Activated T-helper 1 cell treated with anti-CD3 and anti-CD28 coated beads, Interleukin-12 subunit alpha, Interleukin-12 subunit beta, Interleukin-2, Interleukin-4 antibody, amounts not matched to agents 30 ng/mL and 10 ng/mL and 1 ng/mL, durations not matched to agents 14 hours and 24 hours and 36 hours (primary cell): ENCODE data around the gene ETV4. TPM values are rescaled to one million over a fixed set of nuclear protein-coding genes. Genes with fewer than 3 reads are reported as not detected.
A peak's percentile ranks its signal among the peaks of the same experiment; 100 is the strongest.

Experiments used
- DNase-seq: peaks from one replicate; pipeline ENCODE4 v3.0.0; 2021; ENCODE audit warnings: low spot score
- H3K27ac Mint-ChIP-seq: one replicate; pipeline ENCODE4 v1.8.0; 2021; ENCODE audit warnings: mild to moderate bottlenecking, mixed read lengths
- H3K27me3 Mint-ChIP-seq: one replicate; pipeline ENCODE4 v1.8.0; 2022; ENCODE audit warnings: mild to moderate bottlenecking, moderate library complexity, mixed read lengths; ENCODE audit not compliant: insufficient read depth
- H3K36me3 Mint-ChIP-seq: one replicate; pipeline ENCODE4 v1.8.0; 2021; ENCODE audit warnings: low read depth, mixed read lengths
- H3K4me1 Mint-ChIP-seq: one replicate; pipeline ENCODE4 v1.8.0; 2021; ENCODE audit warnings: low read depth, mixed read lengths
- H3K4me3 Mint-ChIP-seq: one replicate; pipeline ENCODE4 v1.8.0; 2021; ENCODE audit warnings: mild to moderate bottlenecking, moderate library complexity, mixed read lengths
- H3K9me3 Mint-ChIP-seq: one replicate; pipeline ENCODE4 v1.8.0; 2021; ENCODE audit warnings: mixed read lengths
- intact Hi-C: fragments of 100-400 bp; cut with micrococcal nuclease; formaldehyde crosslinking; loops from one replicate; pipeline ENCODE4 v1.15.1; 2024
- total RNA-seq: library from RNA; stranded (reverse); gene quantifications from 2 replicates; pipeline ENCODE4 v1.2.3, GENCODE V29; 2022

Gene ETV4
- total RNA-seq, result 6.9 and 8.1 TPM in 2 replicates

DNA sequence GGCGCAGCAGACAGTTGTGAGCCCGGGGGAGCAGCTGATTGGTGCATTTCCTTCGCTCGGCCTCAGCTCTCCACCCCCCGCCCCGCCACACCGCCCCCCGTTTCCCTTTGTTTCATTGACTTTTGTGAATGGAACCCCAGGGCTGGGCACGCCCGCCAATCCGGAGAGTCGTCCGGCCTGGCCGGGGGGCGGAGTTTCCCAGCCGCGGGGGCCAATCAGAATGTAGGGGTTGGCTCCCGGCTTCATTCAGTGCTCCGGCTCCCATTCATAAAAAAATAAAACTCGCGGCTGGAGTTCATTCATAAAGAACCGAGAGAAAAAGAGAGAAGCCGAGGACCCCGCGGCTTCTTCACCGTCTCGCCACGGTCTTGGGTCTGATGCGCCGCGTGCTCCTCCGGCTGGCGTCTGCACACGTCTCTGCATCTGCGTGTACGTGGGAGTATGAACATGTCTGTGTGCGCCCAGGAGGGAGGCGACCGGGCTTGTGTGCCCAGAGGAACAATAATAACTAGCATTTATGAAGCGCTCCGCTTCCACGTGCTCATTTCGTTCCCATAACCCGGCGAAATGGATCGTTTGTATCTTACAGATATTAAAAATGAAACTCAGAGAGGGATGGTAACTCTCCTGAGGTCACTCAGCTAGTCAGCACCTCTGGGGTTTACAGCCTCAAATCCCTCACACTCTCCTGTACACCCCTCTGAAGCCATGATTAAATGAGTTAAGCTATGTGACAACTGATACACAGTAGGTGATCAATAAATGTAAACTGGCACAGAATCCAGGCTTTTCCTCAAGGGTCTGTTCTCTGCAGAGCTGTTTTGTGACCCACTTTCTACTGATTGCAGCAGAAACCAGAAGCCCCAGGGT is at the start of gene ETV4:
TSS of gene ETV4 (minus strand) at position 22 of the 870 bp plus-strand sequence. CDS start 723 bp downstream, outside the sequence.
- peak within 1 kb of the TSS; percentile 83 for H3K27ac Mint-ChIP-seq
- H3K27me3 Mint-ChIP-seq, result peaks cover 54% of the 10 kb centered on the region
- intact Hi-C loops, result loop anchor here (1.0 to 2.0 kb wide), 3 partner anchors 10 to 158 kb away; no protein-coding TSS in a partner anchor

DNA sequence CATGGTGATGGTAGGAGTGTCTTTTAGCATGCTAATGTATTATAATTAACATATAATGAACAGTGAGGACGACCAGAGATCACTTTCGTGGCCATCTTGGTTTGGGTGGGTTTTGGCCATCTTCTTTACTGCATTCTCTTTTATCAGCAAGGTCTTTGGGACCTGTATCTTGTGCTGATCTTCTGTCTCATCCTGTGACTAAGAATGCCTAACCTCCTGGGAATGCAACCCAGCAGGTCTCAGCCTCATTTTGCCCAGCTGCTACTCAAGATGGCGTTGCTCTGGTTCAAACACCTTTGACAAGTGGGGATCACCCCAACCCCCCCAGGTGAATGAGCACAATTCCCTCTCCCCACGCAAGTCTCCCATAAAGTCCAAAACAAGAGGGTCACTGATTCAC is 49.3 kb upstream of the ETV4 start:
- no peaks in the 10 kb centered on the region for H3K4me1 Mint-ChIP-seq
- DNase-seq, result no peak
- H3K27ac Mint-ChIP-seq, result no peak overlapping the region
- no peaks in the 10 kb centered on the region for H3K36me3 Mint-ChIP-seq
- intact Hi-C loops, result no loop called here
- peaks cover 3% of the 10 kb centered on the region for H3K27me3 Mint-ChIP-seq
- H3K9me3 Mint-ChIP-seq, result no peaks in the 10 kb centered on the region
- H3K4me3 Mint-ChIP-seq, result no peak overlapping the region

More for the DNA sequence above, at the start of gene ETV4:
- peaks cover 3% of the 10 kb centered on the region for H3K36me3 Mint-ChIP-seq
- peak; percentile 91 for DNase-seq
- H3K4me1 Mint-ChIP-seq, result peaks cover 24% of the 10 kb centered on the region
- peak within 1 kb of the TSS; percentile 91 for H3K4me3 Mint-ChIP-seq
- no peaks in the 10 kb centered on the region for H3K9me3 Mint-ChIP-seq

DNA sequence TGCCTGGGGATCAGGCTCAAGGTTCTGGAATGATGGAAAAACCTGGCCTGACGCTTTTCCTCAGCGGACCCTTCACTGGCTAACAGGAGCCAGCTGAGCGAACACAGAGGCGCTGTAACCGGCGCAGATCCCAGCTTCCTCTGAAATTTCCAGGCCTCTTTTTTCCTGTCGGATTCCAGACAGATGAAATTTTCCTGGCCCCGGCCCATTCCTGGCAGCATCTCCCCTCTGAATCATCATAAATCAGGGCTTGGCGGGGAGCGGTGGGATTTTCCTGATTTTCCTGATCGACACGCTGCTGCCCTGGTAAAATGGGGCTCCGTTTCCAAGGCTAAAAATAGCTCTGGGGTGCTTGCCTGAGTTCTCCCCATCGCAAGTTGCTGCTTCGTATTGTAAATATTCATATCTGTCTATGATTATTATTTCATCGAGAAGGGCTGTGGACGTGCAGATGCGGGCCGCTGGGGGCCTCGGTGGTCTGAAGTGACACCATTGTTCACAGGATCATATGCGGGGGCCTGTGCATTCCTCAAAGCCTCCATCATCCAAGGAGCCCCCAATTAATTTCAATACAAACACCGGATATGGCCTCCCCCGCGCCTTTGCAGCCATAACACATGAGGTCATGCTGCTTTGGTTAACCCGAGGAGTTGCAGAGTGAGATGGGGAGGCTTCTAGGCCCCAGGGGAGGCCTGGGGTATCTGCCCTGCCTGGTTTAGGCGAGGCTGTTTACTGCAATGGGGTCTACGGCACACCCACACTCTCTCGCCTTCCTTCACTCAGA is 45.8 kb upstream of the ETV4 start:
- H3K4me3 Mint-ChIP-seq, result no peak overlapping the region
- no peak for DNase-seq
- no peaks in the 10 kb centered on the region for H3K27me3 Mint-ChIP-seq
- intact Hi-C loops, result no loop called here
- H3K4me1 Mint-ChIP-seq, result no peaks in the 10 kb centered on the region
- no peak overlapping the region for H3K27ac Mint-ChIP-seq
- no peaks in the 10 kb centered on the region for H3K9me3 Mint-ChIP-seq
- no peaks in the 10 kb centered on the region for H3K36me3 Mint-ChIP-seq

DNA sequence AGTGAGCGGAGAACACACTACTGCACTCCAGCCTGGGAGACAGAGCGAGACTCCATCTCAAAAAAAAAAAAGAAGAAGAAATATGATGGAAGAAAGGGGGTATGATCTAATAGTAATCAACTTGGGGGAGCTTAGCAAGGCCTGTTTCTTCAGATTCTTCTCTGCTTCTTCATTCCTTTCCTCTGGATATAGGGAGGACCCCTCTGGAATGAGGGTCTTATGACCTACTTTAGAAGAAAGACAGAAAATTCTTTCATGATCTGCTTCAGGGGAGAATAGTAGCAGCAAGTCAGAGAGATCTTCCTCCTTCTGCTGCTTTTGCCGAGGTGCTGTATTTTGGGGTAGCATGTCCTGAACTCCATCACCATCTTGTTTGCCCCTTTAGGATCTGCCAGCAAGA is 44.9 kb upstream of the ETV4 start:
- Mint-ChIP-seq H3K27ac (no peak overlapping the region), H3K4me1 (no peaks in the 10 kb centered on the region), H3K4me3 (no peak overlapping the region), H3K36me3 (no peaks in the 10 kb centered on the region), H3K9me3 (no peaks in the 10 kb centered on the region), H3K27me3 (no peaks in the 10 kb centered on the region)
- no peak for DNase-seq
- intact Hi-C loops, result no loop called here

DNA sequence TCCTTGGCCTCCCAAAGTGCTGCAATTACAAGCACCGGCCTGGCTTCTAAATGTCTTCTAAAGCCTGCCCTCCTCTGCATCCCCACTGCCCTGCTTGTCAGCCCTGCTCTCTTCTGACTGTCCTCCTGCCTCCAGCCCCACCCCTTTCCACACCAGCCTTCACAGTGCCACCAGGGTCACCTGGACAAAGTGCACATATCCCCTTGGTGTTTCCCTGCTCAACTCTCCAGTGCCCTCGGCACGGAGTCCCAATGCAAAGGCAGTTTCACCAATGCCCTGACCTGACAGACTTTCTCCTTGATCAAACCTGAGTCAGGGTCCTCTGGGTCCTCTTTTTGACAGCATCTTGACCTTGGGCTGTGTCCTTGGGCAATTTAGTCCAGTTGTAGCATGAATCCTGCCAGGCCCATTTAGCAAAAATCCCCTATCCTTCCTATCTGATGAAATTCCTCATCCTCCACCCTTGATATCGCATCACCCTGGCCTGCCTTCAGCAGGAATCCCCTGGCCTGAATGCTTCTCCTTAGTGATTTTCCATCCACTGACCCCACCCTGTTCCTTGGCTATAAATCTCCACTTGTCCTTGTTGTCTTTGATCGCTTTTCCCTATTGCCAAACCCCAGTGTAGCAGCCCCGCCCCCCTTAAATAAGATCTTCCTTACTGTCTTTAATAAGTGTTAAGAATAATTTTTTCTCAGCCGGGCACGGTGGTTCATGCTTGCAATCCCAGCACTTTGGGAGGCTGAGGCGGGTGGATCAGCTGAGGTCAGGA is 42.7 kb upstream of the ETV4 start:
- Mint-ChIP-seq H3K9me3 (no peaks in the 10 kb centered on the region), H3K4me1 (no peaks in the 10 kb centered on the region), H3K27me3 (peaks cover 3% of the 10 kb centered on the region), H3K27ac (no peak overlapping the region), H3K36me3 (no peaks in the 10 kb centered on the region), H3K4me3 (no peak overlapping the region)
- intact Hi-C loops, result no loop called here
- DNase-seq, result no peak

DNA sequence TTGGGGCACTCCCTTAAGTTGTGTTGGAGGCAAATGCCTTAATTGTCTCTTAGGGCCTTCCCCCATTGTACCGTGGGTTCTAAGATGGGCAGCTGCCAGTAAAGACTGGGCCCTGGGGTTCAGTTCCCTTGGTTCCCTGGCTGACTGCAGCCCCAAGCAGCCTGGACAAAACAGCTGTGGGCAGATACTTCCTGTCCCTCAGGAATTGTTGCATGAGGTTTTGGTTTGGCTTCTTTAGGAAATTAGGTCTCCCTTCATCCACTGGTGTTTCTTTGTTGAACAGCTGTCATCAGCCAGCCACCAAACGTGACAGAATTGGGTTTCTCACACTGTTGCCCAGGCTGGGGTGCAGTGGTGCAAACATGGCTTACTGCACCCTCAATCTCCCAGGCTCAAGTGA is 42.0 kb upstream of the ETV4 start:
- intact Hi-C loops, result no loop called here
- Mint-ChIP-seq H3K36me3 (no peaks in the 10 kb centered on the region), H3K4me3 (no peak overlapping the region), H3K27me3 (peaks cover 8% of the 10 kb centered on the region), H3K27ac (no peak overlapping the region), H3K9me3 (no peaks in the 10 kb centered on the region), H3K4me1 (no peaks in the 10 kb centered on the region)
- no peak for DNase-seq

DNA sequence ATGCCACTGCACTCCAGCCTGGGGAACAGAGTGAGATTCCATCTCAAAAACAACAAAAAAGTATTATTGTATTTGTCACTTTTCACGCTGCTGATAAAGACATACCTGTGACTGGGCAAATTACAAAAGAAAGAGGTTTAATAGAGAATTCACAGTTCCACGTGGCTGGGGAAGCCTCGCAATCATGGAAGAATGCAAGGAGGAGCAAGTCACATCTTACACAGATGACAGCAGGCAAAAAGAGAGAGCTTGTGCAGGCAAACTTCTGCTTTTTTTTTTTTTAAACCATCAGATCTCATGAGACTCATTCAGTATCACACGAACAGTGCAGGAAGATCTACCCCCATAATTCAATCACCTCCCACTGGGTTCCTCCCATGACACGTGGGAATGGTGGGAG is 41.5 kb upstream of the ETV4 start:
- H3K4me1 Mint-ChIP-seq, result no peaks in the 10 kb centered on the region
- intact Hi-C loops, result no loop called here
- no peak overlapping the region for H3K27ac Mint-ChIP-seq
- peaks cover 8% of the 10 kb centered on the region for H3K27me3 Mint-ChIP-seq
- no peaks in the 10 kb centered on the region for H3K9me3 Mint-ChIP-seq
- H3K4me3 Mint-ChIP-seq, result no peak overlapping the region
- no peaks in the 10 kb centered on the region for H3K36me3 Mint-ChIP-seq
- DNase-seq, result no peak

DNA sequence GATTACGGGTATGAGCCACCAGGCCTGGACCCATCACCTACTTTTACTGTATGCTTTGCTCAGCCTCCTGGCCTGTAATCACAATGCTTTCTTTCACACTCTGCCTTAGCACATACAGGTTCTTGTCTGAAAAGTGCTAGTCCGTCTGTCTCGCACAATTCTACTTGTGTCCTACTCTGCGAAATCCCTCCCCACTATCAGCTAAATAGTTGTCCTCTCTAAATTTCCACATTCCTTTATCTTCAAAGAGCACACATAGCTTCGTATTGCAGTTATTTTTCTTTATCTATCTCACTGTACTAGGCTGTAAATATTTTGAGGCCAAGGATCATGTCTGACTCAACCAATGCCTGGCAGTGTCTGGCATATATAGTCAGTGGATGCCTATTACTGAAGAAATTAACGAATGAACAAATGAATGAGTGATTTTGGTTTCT is 38.5 kb upstream of the ETV4 start:
- no peak overlapping the region for H3K27ac Mint-ChIP-seq
- H3K36me3 Mint-ChIP-seq, result no peaks in the 10 kb centered on the region
- intact Hi-C loops, result no loop called here
- H3K27me3 Mint-ChIP-seq, result peaks cover 8% of the 10 kb centered on the region
- H3K9me3 Mint-ChIP-seq, result no peaks in the 10 kb centered on the region
- no peak for DNase-seq
- H3K4me1 Mint-ChIP-seq, result peaks cover 1% of the 10 kb centered on the region
- no peak overlapping the region for H3K4me3 Mint-ChIP-seq

DNA sequence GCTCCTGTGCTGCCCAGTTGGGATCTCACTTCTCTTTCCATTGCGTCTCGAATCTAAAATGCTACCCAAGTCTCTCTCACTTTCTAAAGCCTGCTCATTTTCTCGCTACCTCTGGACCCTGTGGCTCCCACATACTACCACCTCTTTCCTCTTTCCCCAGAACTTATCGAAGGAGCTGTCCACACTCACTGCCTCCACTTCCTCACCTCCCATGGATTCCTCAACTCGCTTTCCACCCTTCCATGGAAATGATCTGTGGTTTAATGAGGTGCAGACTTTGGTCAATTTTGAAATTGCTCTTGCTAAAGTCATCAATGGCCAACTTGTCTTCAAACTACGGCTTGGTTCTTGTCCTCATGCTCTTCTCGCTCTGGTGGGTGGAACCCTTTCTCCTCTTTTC is 37.2 kb upstream of the ETV4 start:
- no peak for DNase-seq
- Mint-ChIP-seq H3K9me3 (no peaks in the 10 kb centered on the region), H3K36me3 (no peaks in the 10 kb centered on the region), H3K27ac (no peak overlapping the region), H3K4me3 (no peak overlapping the region), H3K4me1 (peaks cover 15% of the 10 kb centered on the region), H3K27me3 (peaks cover 8% of the 10 kb centered on the region)
- intact Hi-C loops, result no loop called here

DNA sequence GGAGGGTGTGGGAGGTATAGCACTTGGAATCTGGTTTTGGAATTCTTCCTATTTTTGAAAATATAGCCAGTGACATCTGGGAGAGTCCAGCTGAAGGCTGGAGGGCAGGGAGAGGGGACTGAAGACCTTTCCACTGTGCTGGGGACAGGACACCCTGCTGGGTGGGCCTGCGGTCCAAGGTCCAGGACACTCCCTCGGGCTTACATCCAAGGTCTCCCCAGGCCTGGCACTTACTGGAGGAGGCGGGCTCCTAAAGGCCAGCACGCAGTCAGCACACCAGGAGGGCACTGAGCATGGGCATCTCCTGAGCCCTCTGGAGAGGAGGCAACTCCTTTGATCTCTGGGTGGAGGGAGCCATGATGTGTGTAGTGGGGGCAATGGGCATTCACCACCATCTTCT is 35.5 kb upstream of the ETV4 start:
- H3K4me1 Mint-ChIP-seq, result peaks cover 16% of the 10 kb centered on the region
- H3K4me3 Mint-ChIP-seq, result no peak overlapping the region
- peaks cover 8% of the 10 kb centered on the region for H3K27me3 Mint-ChIP-seq
- no peak overlapping the region for H3K27ac Mint-ChIP-seq
- intact Hi-C loops, result no loop called here
- no peak for DNase-seq
- no peaks in the 10 kb centered on the region for H3K9me3 Mint-ChIP-seq
- no peaks in the 10 kb centered on the region for H3K36me3 Mint-ChIP-seq

DNA sequence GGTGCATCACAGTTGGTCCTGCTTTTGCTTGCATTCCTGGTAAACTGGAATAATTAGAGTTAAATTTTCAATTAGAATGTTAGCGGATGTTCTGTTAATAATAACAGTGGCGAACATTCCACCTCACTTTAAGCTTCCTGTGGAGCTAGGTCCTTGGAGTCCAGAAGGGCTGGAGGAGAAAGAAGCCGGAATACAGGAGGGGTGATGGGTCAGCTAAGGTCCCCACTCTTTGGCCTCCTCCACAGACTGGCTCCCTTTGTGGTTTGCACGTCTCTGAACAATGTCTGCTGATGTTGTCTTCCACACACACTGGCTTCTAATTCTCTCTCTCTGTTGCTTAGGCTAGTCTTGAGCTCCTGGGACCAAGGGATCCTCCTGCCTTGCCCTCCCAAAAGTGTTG is 35.0 kb upstream of the ETV4 start:
- H3K4me3 Mint-ChIP-seq, result no peak overlapping the region
- H3K4me1 Mint-ChIP-seq, result peaks cover 16% of the 10 kb centered on the region
- no peak for DNase-seq
- H3K27ac Mint-ChIP-seq, result no peak overlapping the region
- H3K27me3 Mint-ChIP-seq, result peaks cover 8% of the 10 kb centered on the region
- no peaks in the 10 kb centered on the region for H3K36me3 Mint-ChIP-seq
- intact Hi-C loops, result no loop called here
- no peaks in the 10 kb centered on the region for H3K9me3 Mint-ChIP-seq

DNA sequence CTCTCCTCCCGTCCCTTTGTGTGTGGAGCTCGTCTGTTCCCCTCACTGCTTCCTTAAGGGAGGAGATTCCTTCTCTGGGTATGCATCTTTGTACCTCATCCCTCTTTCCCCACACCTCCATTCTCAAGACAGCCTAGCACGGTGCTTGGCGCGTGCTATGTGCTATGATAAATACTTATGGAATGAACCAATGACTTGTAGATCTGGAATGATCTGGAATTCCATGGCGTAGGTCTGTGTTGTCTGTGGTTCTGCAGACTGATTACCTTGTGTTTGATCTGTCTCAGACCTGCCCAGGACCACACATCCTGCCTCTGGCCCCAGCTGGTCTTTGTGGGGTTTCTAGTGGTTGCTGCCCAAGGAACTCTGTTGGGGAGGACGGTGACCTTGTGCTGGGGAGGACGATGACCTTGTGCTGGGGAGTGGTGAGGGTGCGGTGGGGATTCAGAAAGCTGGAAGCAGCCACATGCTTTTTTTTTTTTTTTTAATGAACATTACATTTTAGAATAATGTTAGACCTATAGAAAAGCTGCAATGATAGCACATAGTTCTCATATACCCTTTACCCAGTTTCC is 33.5 kb upstream of the ETV4 start:
- H3K27me3 Mint-ChIP-seq, result peaks cover 8% of the 10 kb centered on the region
- H3K4me3 Mint-ChIP-seq, result no peak overlapping the region
- H3K36me3 Mint-ChIP-seq, result no peaks in the 10 kb centered on the region
- DNase-seq, result no peak
- peaks cover 16% of the 10 kb centered on the region for H3K4me1 Mint-ChIP-seq
- peak overlapping the region; percentile 12 for H3K27ac Mint-ChIP-seq
- intact Hi-C loops, result no loop called here
- no peaks in the 10 kb centered on the region for H3K9me3 Mint-ChIP-seq
